GM18511 (cell line): Measurements from ENCODE around the gene IER5L.
"Not testable (repeated sequence)": the region's sequence is repeated elsewhere in the genome, so short reads cannot be mapped to it uniquely, and the experiment has no call there.

ENCODE experiments used
- ATAC-seq: cut with Tn5 transposase; IDR thresholded peaks from one replicate; pipeline ENCODE4 v1.9.1; 2021; ENCODE audit warnings: mild to moderate bottlenecking, moderate library complexity; ENCODE audit not compliant: unreplicated experiment

IER5L gene

GRCh38 chr9:129163198-129163670 lies 14.8 kb downstream of the IER5L start:
- not testable (repeated sequence) for ATAC-seq

GRCh38 chr9:129162497-129163197 lies 15.4 kb downstream of the IER5L start:
- no peak for ATAC-seq

GRCh38 chr9:129161534-129161837 lies 16.6 kb downstream of the IER5L start:
- ATAC-seq = no peak

DNA sequence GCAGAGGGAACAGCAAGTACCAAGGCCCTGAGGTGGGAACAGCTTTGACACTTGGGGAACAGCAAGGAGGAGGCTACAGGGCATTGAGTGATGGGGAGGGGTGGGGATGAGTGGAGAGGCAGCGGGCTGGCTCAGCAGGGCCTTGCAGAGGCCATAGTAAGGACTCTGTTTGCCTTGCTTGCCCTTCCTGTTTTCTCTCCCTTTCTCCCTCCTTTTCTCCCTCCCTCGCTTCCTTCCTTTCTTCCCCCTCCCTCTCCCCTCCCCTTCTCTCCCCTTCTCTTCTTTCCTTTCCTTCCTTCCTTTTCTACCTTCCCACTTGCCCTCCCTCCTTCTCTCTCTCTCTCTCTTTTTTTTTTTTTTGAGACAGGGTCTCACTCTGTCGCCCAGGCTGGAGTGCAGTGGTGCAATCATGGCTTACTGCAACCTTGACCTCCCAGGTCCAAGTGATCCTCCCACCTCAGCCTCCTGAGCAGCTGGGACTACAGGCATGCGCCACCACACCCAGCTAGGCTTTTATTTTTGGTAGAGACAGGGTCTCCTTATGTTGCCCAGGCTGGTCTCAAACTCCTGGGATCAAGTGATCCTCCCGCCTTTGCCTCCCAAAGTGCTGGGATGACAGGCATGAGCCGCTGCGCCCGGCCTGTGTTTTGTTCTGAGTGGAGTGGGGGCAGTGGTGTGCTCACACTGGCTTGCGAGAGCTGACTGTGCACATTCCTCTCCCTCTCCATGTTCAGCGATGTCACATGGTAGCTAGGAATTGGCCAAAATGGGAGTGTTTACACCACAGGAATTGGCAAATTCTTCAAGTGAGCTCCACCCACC lies 17.1 kb downstream of the IER5L start:
- ATAC-seq = no peak

GRCh38 chr9:129156163-129156562 lies 21.9 kb downstream of the IER5L start:
- no peak for ATAC-seq

DNA sequence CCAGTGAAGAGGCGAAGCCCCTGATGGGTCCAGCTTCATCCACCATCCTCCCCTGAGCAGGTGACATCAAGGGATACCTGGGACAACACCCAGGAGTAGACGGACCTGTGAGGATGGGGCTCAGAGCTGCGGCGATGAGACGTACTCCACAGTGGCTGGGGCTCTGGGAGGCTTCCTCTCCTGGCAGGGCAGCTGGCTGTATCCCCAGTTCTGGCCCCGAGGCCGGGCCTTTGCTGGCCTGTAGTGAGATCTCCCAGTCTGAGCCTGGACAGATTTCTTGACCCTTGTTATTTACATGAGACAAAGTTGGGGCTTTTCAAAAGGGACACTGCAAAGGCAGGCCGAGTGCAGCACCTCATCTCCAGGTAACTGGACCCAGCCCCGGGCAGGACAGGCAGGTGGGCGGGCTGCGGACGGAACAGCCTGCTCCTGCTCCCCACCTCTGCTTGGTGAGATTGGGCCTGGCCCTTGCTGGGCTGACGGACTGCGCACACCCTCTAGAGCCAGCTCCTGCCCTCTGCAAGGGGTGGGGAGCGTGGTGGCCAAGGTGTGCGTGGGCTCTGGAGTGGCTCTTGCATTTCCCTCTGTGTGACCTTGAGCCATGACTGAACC lies 23.1 kb downstream of the IER5L start:
- ATAC-seq = no peak

GRCh38 chr9:129151469-129151868 lies 26.6 kb downstream of the IER5L start:
- ATAC-seq = no peak

- ATAC-seq = no peak
These were observed 27.3 kb downstream of the IER5L start for GRCh38 chr9:129150672-129151211.

GRCh38 chr9:129150122-129150521 lies 27.9 kb downstream of the IER5L start:
- no peak for ATAC-seq

DNA sequence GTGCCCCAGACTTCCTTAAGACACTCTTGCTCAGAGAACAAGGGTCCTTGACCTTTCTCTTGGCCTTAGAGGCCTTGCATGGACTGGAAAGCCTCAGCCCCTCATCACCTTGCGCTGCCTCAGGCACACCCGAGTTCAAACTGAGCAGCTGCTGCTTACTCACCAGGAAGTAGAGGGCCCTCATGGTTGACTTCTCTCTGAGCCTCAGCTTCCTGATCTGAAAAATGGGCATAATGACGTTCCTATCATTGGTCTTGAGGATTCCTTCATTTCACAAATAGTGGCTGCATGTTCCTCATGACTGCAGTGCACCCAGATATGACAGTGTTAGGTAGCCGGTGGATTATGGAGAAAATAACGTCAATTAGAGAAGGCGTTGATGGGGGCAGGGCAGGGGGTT lies 28.6 kb downstream of the IER5L start:
- ATAC-seq = no peak

GRCh38 chr9:129148463-129149204 lies 29.4 kb downstream of the IER5L start:
- no peak for ATAC-seq

- no peak for ATAC-seq
These were observed 31.6 kb downstream of the IER5L start for GRCh38 chr9:129146441-129146941.

- ATAC-seq = no peak
These were observed 32.2 kb downstream of the IER5L start for GRCh38 chr9:129145841-129146292.

DNA sequence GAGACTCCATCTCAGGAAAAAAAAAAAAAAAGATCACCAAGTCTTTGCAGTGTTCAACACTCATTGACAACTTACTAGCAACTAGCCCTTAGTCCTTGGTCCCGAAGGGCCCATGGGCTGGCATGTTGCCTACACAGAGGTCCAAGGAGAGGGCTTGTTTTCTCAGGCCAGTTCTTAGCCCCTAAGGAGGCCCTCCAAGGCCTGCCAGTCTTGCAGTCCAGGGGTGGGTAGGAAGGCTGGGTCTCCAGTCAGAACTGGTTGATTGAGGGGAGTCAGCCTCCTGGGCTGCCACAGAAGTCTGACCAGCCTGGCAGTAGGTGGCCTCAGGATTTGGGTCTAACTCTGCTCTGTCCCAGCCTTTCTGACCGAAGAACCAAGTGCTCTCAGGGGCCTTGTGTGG lies 32.7 kb downstream of the IER5L start:
- ATAC-seq = no peak

GRCh38 chr9:129143031-129143927 lies 34.8 kb downstream of the IER5L start:
- ATAC-seq = no peak

- no peak for ATAC-seq
These were observed 35.7 kb downstream of the IER5L start for GRCh38 chr9:129142138-129142935.

- ATAC-seq = peak; percentile 38
These were observed 36.7 kb downstream of the IER5L start for GRCh38 chr9:129141066-129142041.
